HepG2 (cell line): ENCODE data around the gene NOP58. TPM values are rescaled to one million over a fixed set of nuclear protein-coding genes. Genes with fewer than 3 reads are reported as not detected.

Source experiments
- BRF2 ChIP-seq: sonication (generic); formaldehyde crosslinking; IDR thresholded peaks from 2 replicates; pipeline ENCODE4 v1.8.1; 2022; ENCODE audit warnings: mild to moderate bottlenecking, missing genetic modification reagents
- FOXC1 ChIP-seq: sonication (generic); formaldehyde crosslinking; IDR thresholded peaks from 2 replicates; pipeline ENCODE4 v1.8.0; 2022; ENCODE audit warnings: mild to moderate bottlenecking, missing genetic modification reagents, borderline replicate concordance
- HBP1 ChIP-seq: IDR thresholded peaks from 2 replicates; pipeline ENCODE4 v1.6.1; 2016; ENCODE audit warnings: low read depth, control low read depth
- HDAC2 ChIP-seq: sonication (generic); formaldehyde crosslinking; IDR thresholded peaks from 2 replicates; pipeline ENCODE4 v1.4.0; 2020; ENCODE audit warnings: missing genetic modification reagents
- MEIS2 ChIP-seq: sonication (generic); formaldehyde crosslinking; IDR thresholded peaks from 2 replicates; pipeline ENCODE4 v1.9.0; 2021; ENCODE audit warnings: mild to moderate bottlenecking, missing genetic modification reagents
- PAWR ChIP-seq: sonication (generic); formaldehyde crosslinking; IDR thresholded peaks from 2 replicates; pipeline ENCODE4 v1.4.0; 2020; ENCODE audit warnings: missing genetic modification reagents, mild to moderate bottlenecking, borderline replicate concordance
- PHF5A ChIP-seq: IDR thresholded peaks from one replicate; pipeline ENCODE4 v1.6.1; 2018; ENCODE audit warnings: low read depth, missing genetic modification reagents; ENCODE audit not compliant: unreplicated experiment
- TEF ChIP-seq: sonication (generic); formaldehyde crosslinking; IDR thresholded peaks from 2 replicates; pipeline ENCODE4 v1.5.0; 2020; ENCODE audit warnings: missing genetic modification reagents
- THAP11 ChIP-seq: IDR thresholded peaks from 2 replicates; pipeline ENCODE4 v1.6.1; 2016; ENCODE audit warnings: missing biosample characterization, missing genetic modification reagents
- TOPORS ChIP-seq: sonication (generic); formaldehyde crosslinking; IDR thresholded peaks from 2 replicates; pipeline ENCODE4 v1.8.0; 2023; ENCODE audit warnings: mild to moderate bottlenecking, missing genetic modification reagents
- ZBTB49 ChIP-seq: sonication (generic); formaldehyde crosslinking; IDR thresholded peaks from 2 replicates; pipeline ENCODE4 v1.4.0; 2020; ENCODE audit warnings: missing genetic modification reagents, borderline replicate concordance
- ZNF205 ChIP-seq: IDR thresholded peaks from 2 replicates; pipeline ENCODE4 v1.6.1; 2018; ENCODE audit warnings: missing biosample characterization, missing genetic modification reagents
- ZNF264 ChIP-seq: sonication (generic); formaldehyde crosslinking; IDR thresholded peaks from 2 replicates; pipeline ENCODE4 v1.4.0; 2020; ENCODE audit warnings: missing genetic modification reagents
- ZNF512 ChIP-seq: sonication (generic); formaldehyde crosslinking; IDR thresholded peaks from 2 replicates; pipeline ENCODE4 v1.4.0; 2020; ENCODE audit warnings: mild to moderate bottlenecking, missing genetic modification reagents
- ZNF550 ChIP-seq: sonication (generic); formaldehyde crosslinking; IDR thresholded peaks from 2 replicates; pipeline ENCODE4 v1.4.0; 2020; ENCODE audit warnings: mild to moderate bottlenecking, missing genetic modification reagents, borderline replicate concordance
- ZNF574 ChIP-seq: sonication (generic); formaldehyde crosslinking; IDR thresholded peaks from 2 replicates; pipeline ENCODE4 v1.4.0; 2020; ENCODE audit warnings: missing genetic modification reagents
- ZNF576 ChIP-seq: sonication (generic); formaldehyde crosslinking; IDR thresholded peaks from 2 replicates; pipeline ENCODE4 v1.4.0; 2020; ENCODE audit warnings: mild to moderate bottlenecking, missing genetic modification reagents
- polyA plus RNA-seq, 8 experiments: library from polyadenylated mRNA; depleted of rRNA in 3 of 8; stranded (reverse) in 7 of 8; unstranded in 1 of 8; fragments of >200 nt; fragmentation: Illumina TruSeq in 4 of 8; extraction: Trizol in 4 of 8; gene quantifications; 2 replicates each; pipeline versions ENCODE4 v1.2.1 to v1.2.3, GENCODE V29; 2011 to 2016; ENCODE audit warnings: low read depth in 4 of 8, missing spikeins in 1 of 8, mixed read lengths in 1 of 8; ENCODE audit not compliant: insufficient read depth in 1 of 8
- total RNA-seq, 5 experiments: library from RNA; depleted of rRNA; stranded (reverse); fragments of >200 nt; fragmentation: Illumina TruSeq; extraction: Trizol; gene quantifications; 2 replicates each; pipeline ENCODE4 v1.2.3, GENCODE V29; 2016; ENCODE audit warnings: low read depth in 1 of 5

The NOP58 gene
- total and polyA plus RNA-seq, 2 of the 13 experiments (the other 11 are each of a cell fraction or from before 2014, with no cell fraction given): 74.9 to 203 TPM

GRCh38 chr2:202265467-202266277 lies at the start of gene NOP58 (continued):
- TF ChIP-seq ZBTB49 (CRISPR knock-in tag) (0 out of 2 replicates have a peak, but pooled peaks have one; percentile 12), ZNF576 (CRISPR knock-in tag) (no peak), HBP1 (CRISPR knock-in tag) (no peak; the same call in 1 of the 2 replicates), BRF2 (peak; percentile 88), ZNF574 (CRISPR knock-in tag) (peak; percentile 94), MEIS2 (CRISPR knock-in tag) (peak; percentile 76; the same call in 1 of the 2 replicates), THAP11 (CRISPR knock-in tag) (peak; percentile 94), TOPORS (CRISPR knock-in tag) (peak; percentile 86; the same call in 1 of the 2 replicates), FOXC1 (CRISPR knock-in tag) (peak; percentile 83), PAWR (0 out of 2 replicates have a peak, but pooled peaks have one; percentile 74), ZNF205 (CRISPR knock-in tag) (peak; percentile 74; the same call in 1 of the 2 replicates), PHF5A (CRISPR knock-in tag) (peak; percentile 35), ZNF512 (CRISPR knock-in tag) (peak; percentile 72; the same call in 1 of the 2 replicates), TEF (CRISPR knock-in tag) (no peak), ZNF550 (CRISPR knock-in tag) (no peak; the same call in 1 of the 2 replicates), HDAC2 (CRISPR knock-in tag) (peak; percentile 86), ZNF264 (CRISPR knock-in tag) (no peak)
